ENCODE data around the gene SYCP3. TPM values are rescaled to one million over a fixed set of nuclear protein-coding genes. Genes with fewer than 3 reads are reported as not detected.
A peak's percentile ranks its signal among the peaks of the same experiment; 100 is the strongest.
"Not testable (repeated sequence)": the region's sequence is repeated elsewhere in the genome, so short reads cannot be mapped to it uniquely, and the experiment has no call there.

SYCP3 gene
- total RNA-seq, 2 experiments from 2014 or later, result 0.16 TPM; not detected in 1

GRCh38 chr12:101740980-101741379 is 1.7 kb upstream of the SYCP3 start:
- Mint-ChIP-seq H3K27me3 (no peaks in the 10 kb centered on the region), H3K36me3 (ENCODE audit: low read depth) (peaks cover 9% of the 10 kb centered on the region), H3K4me3 (no peak overlapping the region), H3K4me1 (no peaks in the 10 kb centered on the region), H3K27ac (peak overlapping the region; percentile 31), H3K9me3 (ENCODE audit: low read depth) (no peaks in the 10 kb centered on the region)
- intact Hi-C loops (cut with DNase I, micrococcal nuclease), result no loop called here
- DNase-seq (no peak), ATAC-seq (no peak)
- POLR2A ChIA-PET, result no interaction called here
- CTCF ChIA-PET, result no interaction called here

GRCh38 chr12:101740566-101740965 is 1.3 kb upstream of the SYCP3 start:
- Mint-ChIP-seq H3K4me3 (no peak overlapping the region), H3K9me3 (ENCODE audit: low read depth) (no peaks in the 10 kb centered on the region), H3K27me3 (no peaks in the 10 kb centered on the region), H3K27ac (no peak overlapping the region), H3K36me3 (ENCODE audit: low read depth) (peaks cover 8% of the 10 kb centered on the region), H3K4me1 (no peaks in the 10 kb centered on the region)
- DNase-seq (no peak), ATAC-seq (no peak)
- ChIA-PET POLR2A (no interaction called here), CTCF (no interaction called here)
- intact Hi-C loops (cut with DNase I, micrococcal nuclease), result no loop called here

- Mint-ChIP-seq H3K36me3 (ENCODE audit: low read depth) (no peaks in the 10 kb centered on the region), H3K9me3 (ENCODE audit: low read depth) (no peaks in the 10 kb centered on the region), H3K4me3 (no peak overlapping the region), H3K27me3 (no peaks in the 10 kb centered on the region), H3K4me1 (no peaks in the 10 kb centered on the region), H3K27ac (no peak overlapping the region)
- intact Hi-C loops (cut with DNase I, micrococcal nuclease), result no loop called here
- DNase-seq (no peak), ATAC-seq (no peak)
- ChIA-PET POLR2A (no interaction called here), CTCF (no interaction called here)
These were observed 1.8 kb downstream of the SYCP3 start for GRCh38 chr12:101737476-101737875.

GRCh38 chr12:101734482-101734881 is 4.8 kb downstream of the SYCP3 start:
- H3K36me3 Mint-ChIP-seq (ENCODE audit: low read depth); H3K4me3 Mint-ChIP-seq; DNase-seq; H3K4me1 Mint-ChIP-seq; intact Hi-C loops (cut with DNase I, micrococcal nuclease); H3K27ac Mint-ChIP-seq; H3K9me3 Mint-ChIP-seq (ENCODE audit: low read depth); ATAC-seq; H3K27me3 Mint-ChIP-seq; POLR2A ChIA-PET: not testable (repeated sequence)
- CTCF ChIA-PET, result interaction anchor here (1.3 to 1.5 kb wide), 2 partner anchors 12 to 96 kb away, joined by 4 read pairs; partner anchors contain the start of gene GNPTAB

GRCh38 chr12:101733166-101733565 is 6.1 kb downstream of the SYCP3 start:
- Mint-ChIP-seq H3K9me3 (ENCODE audit: low read depth) (no peaks in the 10 kb centered on the region), H3K27me3 (no peaks in the 10 kb centered on the region), H3K4me1 (no peaks in the 10 kb centered on the region), H3K36me3 (ENCODE audit: low read depth) (peaks cover 9% of the 10 kb centered on the region), H3K4me3 (no peak overlapping the region), H3K27ac (no peak overlapping the region)
- CTCF ChIA-PET, result interaction anchor here (0.6 to 1.3 kb wide), 2 partner anchors 13 to 27 kb away, joined by 3 to 4 read pairs; no protein-coding TSS in a partner anchor
- intact Hi-C loops (cut with DNase I, micrococcal nuclease), result no loop called here
- ATAC-seq (no peak), DNase-seq (no peak)
- POLR2A ChIA-PET, result no interaction called here

- H3K36me3 Mint-ChIP-seq (ENCODE audit: low read depth), result peaks cover 9% of the 10 kb centered on the region
- no peak overlapping the region for H3K27ac Mint-ChIP-seq
- no peaks in the 10 kb centered on the region for H3K9me3 Mint-ChIP-seq (ENCODE audit: low read depth)
- ATAC-seq (no peak), DNase-seq (no peak)
- no peaks in the 10 kb centered on the region for H3K4me1 Mint-ChIP-seq
- CTCF ChIA-PET, result no interaction called here
- POLR2A ChIA-PET, result no interaction called here
- no peak overlapping the region for H3K4me3 Mint-ChIP-seq
- intact Hi-C loops (cut with DNase I, micrococcal nuclease), result no loop called here
- no peaks in the 10 kb centered on the region for H3K27me3 Mint-ChIP-seq
These were observed 6.9 kb downstream of the SYCP3 start for GRCh38 chr12:101732318-101732717.

GRCh38 chr12:101729842-101730241 is 9.4 kb downstream of the SYCP3 start:
- CTCF ChIA-PET, result interaction anchor here (0.7 kb wide), 1 partner anchor 232 kb away, joined by 3 read pairs; no protein-coding TSS in a partner anchor

GRCh38 chr12:101727098-101727497 is 12.2 kb downstream of the SYCP3 start:
- H3K4me3 Mint-ChIP-seq, result no peak overlapping the region
- no peaks in the 10 kb centered on the region for H3K9me3 Mint-ChIP-seq (ENCODE audit: low read depth)
- no peak for ATAC-seq
- DNase-seq, result no peak
- H3K36me3 Mint-ChIP-seq (ENCODE audit: low read depth), result peaks cover 6% of the 10 kb centered on the region
- intact Hi-C loops (cut with DNase I, micrococcal nuclease), result no loop called here
- no peaks in the 10 kb centered on the region for H3K4me1 Mint-ChIP-seq
- ChIA-PET CTCF (no interaction called here), POLR2A (no interaction called here)
- H3K27ac Mint-ChIP-seq, result no peak overlapping the region
- no peaks in the 10 kb centered on the region for H3K27me3 Mint-ChIP-seq

More at GRCh38 chr12:101729842-101730241, 9.4 kb downstream of the SYCP3 start:
- intact Hi-C loops (cut with DNase I, micrococcal nuclease), result no loop called here
- Mint-ChIP-seq H3K36me3 (ENCODE audit: low read depth) (peaks cover 9% of the 10 kb centered on the region), H3K4me3 (no peak overlapping the region), H3K4me1 (no peaks in the 10 kb centered on the region), H3K9me3 (ENCODE audit: low read depth) (no peaks in the 10 kb centered on the region), H3K27ac (no peak overlapping the region), H3K27me3 (no peaks in the 10 kb centered on the region)
- no peak for ATAC-seq
- DNase-seq, result no peak
- POLR2A ChIA-PET, result no interaction called here

GRCh38 chr12:101722392-101722791 is 16.9 kb downstream of the SYCP3 start:
- Mint-ChIP-seq H3K27ac (no peak overlapping the region), H3K36me3 (ENCODE audit: low read depth) (peaks cover 2% of the 10 kb centered on the region), H3K9me3 (ENCODE audit: low read depth) (no peaks in the 10 kb centered on the region), H3K4me1 (no peaks in the 10 kb centered on the region), H3K4me3 (no peak overlapping the region), H3K27me3 (no peaks in the 10 kb centered on the region)
- no peak for DNase-seq
- no peak for ATAC-seq
- ChIA-PET POLR2A (no interaction called here), CTCF (interaction anchor here (1.5 kb wide), 1 partner anchor 14 kb away, joined by 5 read pairs; no protein-coding TSS in a partner anchor)
- intact Hi-C loops (cut with DNase I, micrococcal nuclease), result no loop called here

GRCh38 chr12:101720118-101720517 is 19.1 kb downstream of the SYCP3 start:
- Mint-ChIP-seq H3K4me1 (no peaks in the 10 kb centered on the region), H3K36me3 (ENCODE audit: low read depth) (peaks cover 2% of the 10 kb centered on the region), H3K27me3 (no peaks in the 10 kb centered on the region), H3K9me3 (ENCODE audit: low read depth) (no peaks in the 10 kb centered on the region), H3K4me3 (no peak overlapping the region), H3K27ac (no peak overlapping the region)
- no peak for ATAC-seq
- CTCF ChIA-PET, result interaction anchor here (0.6 to 0.7 kb wide), 3 partner anchors 13 to 417 kb away, joined by 3 read pairs; no protein-coding TSS in a partner anchor
- DNase-seq, result no peak
- intact Hi-C loops (cut with DNase I, micrococcal nuclease), result no loop called here
- POLR2A ChIA-PET, result interaction anchor here (0.7 kb wide), 1 partner anchor 122 kb away, joined by 4 read pairs; no protein-coding TSS in a partner anchor

GRCh38 chr12:101719566-101719965 is 19.7 kb downstream of the SYCP3 start:
- no peak overlapping the region for H3K27ac Mint-ChIP-seq
- intact Hi-C loops (cut with DNase I, micrococcal nuclease), result no loop called here
- DNase-seq, result no peak
- CTCF ChIA-PET, result interaction anchor here (0.6 to 0.7 kb wide), 3 partner anchors 12 to 418 kb away, joined by 3 read pairs; no protein-coding TSS in a partner anchor
- POLR2A ChIA-PET, result interaction anchor here (0.7 kb wide), 1 partner anchor 123 kb away, joined by 4 read pairs; no protein-coding TSS in a partner anchor
- H3K4me3 Mint-ChIP-seq, result no peak overlapping the region
- peaks cover 2% of the 10 kb centered on the region for H3K36me3 Mint-ChIP-seq (ENCODE audit: low read depth)
- H3K9me3 Mint-ChIP-seq (ENCODE audit: low read depth), result no peaks in the 10 kb centered on the region
- no peak for ATAC-seq
- H3K27me3 Mint-ChIP-seq, result no peaks in the 10 kb centered on the region
- no peaks in the 10 kb centered on the region for H3K4me1 Mint-ChIP-seq

- ChIA-PET POLR2A (no interaction called here), CTCF (interaction anchor here (0.5 to 1.0 kb wide), 2 partner anchors 74 to 225 kb away, joined by 3 read pairs; no protein-coding TSS in a partner anchor)
- H3K36me3 Mint-ChIP-seq (ENCODE audit: low read depth), result no peaks in the 10 kb centered on the region
- H3K4me3 Mint-ChIP-seq, result no peak overlapping the region
- ATAC-seq, result no peak
- intact Hi-C loops (cut with DNase I, micrococcal nuclease), result no loop called here
- H3K4me1 Mint-ChIP-seq, result no peaks in the 10 kb centered on the region
- no peak overlapping the region for H3K27ac Mint-ChIP-seq
- no peaks in the 10 kb centered on the region for H3K9me3 Mint-ChIP-seq (ENCODE audit: low read depth)
- DNase-seq, result no peak
- no peaks in the 10 kb centered on the region for H3K27me3 Mint-ChIP-seq
These were observed 24.3 kb downstream of the SYCP3 start for GRCh38 chr12:101714877-101715444.

Data from activated CD4-positive, alpha-beta T cell treated with anti-CD3 and anti-CD28 coated beads for 36 hours (primary cell).